ENCODE data around the gene PDZD7.

DNA sequence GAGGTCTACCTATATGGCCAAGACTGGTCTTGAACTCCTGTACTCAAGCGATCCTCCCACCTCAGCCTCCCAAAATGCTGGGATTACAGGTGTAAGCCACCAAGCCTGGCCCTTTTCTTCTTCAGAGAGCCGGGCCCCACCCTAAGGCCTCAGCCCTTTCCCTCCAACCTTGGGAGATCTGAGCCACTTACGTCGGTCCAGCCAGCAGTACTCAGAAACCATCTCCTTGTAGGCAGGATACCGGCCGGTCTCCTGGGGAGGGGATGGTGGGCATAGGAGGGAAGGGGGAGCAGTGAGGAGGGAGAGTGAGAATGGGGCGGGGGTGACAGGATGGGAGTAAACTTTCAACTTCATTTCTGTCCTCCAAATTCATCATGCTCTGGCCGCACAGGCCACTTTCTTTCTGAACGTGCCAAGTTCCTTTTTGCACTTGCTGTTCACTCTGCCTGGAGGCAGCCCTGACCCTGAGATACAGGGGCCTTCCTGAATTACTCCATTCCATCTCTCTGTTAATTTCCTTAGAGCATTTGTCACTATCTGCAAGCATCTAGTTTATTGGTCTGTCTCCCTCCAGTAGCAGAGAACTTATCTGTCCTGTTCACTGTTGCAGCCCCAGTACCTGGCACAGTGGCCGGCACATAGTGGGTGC is 10.4 kb downstream of the PDZD7 start:
- TF ChIP-seq GATA2 (IDR thresholded peaks at IDR 0.05; ENCODE audit: low read depth, low read length) = no peak
- no peak for TF ChIP-seq GATA3 (IDR thresholded peaks at IDR 0.05; ENCODE audit: low read depth, low read length)
